Measurements from ENCODE around the gene ZNF70.

- TF ChIP-seq, protein P1, sequence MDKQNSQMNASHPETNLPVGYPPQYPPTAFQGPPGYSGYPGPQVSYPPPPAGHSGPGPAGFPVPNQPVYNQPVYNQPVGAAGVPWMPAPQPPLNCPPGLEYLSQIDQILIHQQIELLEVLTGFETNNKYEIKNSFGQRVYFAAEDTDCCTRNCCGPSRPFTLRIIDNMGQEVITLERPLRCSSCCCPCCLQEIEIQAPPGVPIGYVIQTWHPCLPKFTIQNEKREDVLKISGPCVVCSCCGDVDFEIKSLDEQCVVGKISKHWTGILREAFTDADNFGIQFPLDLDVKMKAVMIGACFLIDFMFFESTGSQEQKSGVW (CRISPR knock-in tag; IDR thresholded peaks at IDR 0.05; ENCODE audit: borderline replicate concordance), result no peak
- no peak for TF ChIP-seq RXRB (CRISPR knock-in tag; IDR thresholded peaks at IDR 0.05; ENCODE audit: borderline replicate concordance)
- no peak for TF ChIP-seq FOXK2 (IDR thresholded peaks at IDR 0.05)
- TF ChIP-seq ZNF644 (CRISPR knock-in tag; IDR thresholded peaks at IDR 0.05; ENCODE audit: low read depth), result no peak
- no peak for TF ChIP-seq ZBTB4 (CRISPR knock-in tag; IDR thresholded peaks at IDR 0.05; ENCODE audit: borderline replicate concordance)
- no peak for TF ChIP-seq CBX2 (IDR thresholded peaks at IDR 0.05; ENCODE audit: low read depth, low read length)
- TF ChIP-seq CBX2 (CRISPR knock-in tag; IDR thresholded peaks at IDR 0.05; ENCODE audit: low read depth), result no peak
- no peak for TF ChIP-seq MBNL3 (CRISPR knock-in tag; conservative IDR thresholded peaks at IDR 0.05)
These were observed 6.4 kb downstream of the ZNF70 start for GRCh38 chr22:23744485-23744884.
